ENCODE results near the gene ELOA2.

The ELOA2 gene

DNA sequence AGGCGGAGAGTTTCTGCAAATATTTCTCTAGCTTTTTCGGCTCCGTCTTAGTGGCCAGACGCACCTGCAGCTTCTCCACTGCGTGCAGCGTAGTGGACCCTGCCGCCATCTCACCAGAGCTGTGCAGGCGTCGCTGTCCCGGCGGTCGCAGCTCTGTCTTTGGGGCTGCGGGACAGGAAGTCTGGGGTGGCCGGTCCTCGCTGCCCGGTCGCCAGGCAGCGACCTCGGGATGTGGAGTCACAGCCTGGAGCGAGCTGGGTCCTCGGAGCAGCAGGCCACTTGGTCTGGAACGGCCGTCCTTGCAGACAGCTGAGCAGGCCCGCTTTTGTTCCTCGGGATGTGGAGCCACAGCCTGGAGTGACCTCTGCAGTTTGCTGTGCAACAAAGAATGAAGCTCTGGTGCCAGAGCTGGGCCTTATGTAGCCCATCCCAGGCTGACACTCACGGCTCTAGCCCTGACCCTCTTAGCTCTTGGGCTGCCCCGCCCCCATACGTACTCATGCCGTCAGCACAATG lies at the start of gene ELOA2:
TSS of gene ELOA2 (minus strand) at position 466 of the 516 bp plus-strand sequence. CDS start at position 109, 357 bp downstream.
- DNase-seq (ENCODE audit: insufficient read length, low spot score) (no peak), FAIRE-seq (no peak)
- no peak for TF ChIP-seq CTCF (IDR thresholded peaks at IDR 0.05; ENCODE audit: insufficient read depth, missing control alignments)

DNA sequence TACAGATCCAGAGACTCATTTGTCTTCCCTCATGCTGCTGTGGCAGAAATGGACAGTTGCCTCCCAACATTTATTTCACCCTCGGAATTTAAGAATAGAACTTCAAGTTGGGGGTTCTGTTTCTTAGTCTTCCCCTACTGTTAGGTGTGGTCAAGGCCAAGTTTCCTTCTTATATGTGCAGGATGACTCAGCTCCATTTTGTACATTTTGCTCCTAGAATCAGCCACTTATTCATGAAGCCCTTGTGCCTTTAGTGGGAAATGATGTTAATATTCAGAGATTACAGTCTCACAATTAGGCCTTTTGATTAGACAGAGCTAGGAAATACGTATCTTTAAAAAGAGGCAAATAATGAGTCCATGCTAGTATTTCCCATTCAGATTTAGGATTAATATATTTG lies 46.2 kb upstream of the ELOA2 start:
- no peak for TF ChIP-seq CTCF (IDR thresholded peaks at IDR 0.05; ENCODE audit: insufficient read depth, missing control alignments)
- no peak for FAIRE-seq

GRCh38 chr18:47080872-47081271 lies 45.5 kb upstream of the ELOA2 start:
- no peak for FAIRE-seq
- TF ChIP-seq CTCF (IDR thresholded peaks at IDR 0.05; ENCODE audit: insufficient read depth, missing control alignments), result no peak
- no peak for DNase-seq (ENCODE audit: insufficient read length, low spot score)

More for the DNA sequence above, 46.2 kb upstream of the ELOA2 start:
- no peak for DNase-seq (ENCODE audit: insufficient read length, low spot score)

DNA sequence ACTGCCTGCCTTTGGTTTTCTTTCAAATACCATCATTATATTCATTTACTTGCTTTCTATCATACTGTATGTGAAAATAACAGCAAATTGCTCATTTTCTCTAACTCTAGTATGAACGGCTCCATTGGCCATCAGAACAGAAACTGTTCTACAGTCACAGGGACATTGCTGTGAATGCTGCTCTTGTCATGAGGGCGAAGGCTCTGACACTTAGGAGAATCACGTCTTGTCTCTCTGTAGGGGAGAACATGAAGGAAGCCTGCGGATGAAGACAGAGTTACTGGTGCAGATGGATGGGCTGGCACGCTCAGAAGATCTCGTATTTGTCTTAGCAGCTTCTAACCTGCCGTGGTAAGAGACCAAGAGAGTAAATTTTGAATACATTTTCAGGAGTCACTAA lies 41.7 kb upstream of the ELOA2 start:
- no peak for TF ChIP-seq CTCF (IDR thresholded peaks at IDR 0.05; ENCODE audit: insufficient read depth, missing control alignments)
- FAIRE-seq (no peak), DNase-seq (ENCODE audit: insufficient read length, low spot score) (no peak)

- DNase-seq (ENCODE audit: insufficient read length, low spot score) (no peak), FAIRE-seq (no peak)
- no peak for TF ChIP-seq CTCF (IDR thresholded peaks at IDR 0.05; ENCODE audit: insufficient read depth, missing control alignments)
Observed at GRCh38 chr18:47075098-47075883, 39.9 kb upstream of the ELOA2 start.

DNA sequence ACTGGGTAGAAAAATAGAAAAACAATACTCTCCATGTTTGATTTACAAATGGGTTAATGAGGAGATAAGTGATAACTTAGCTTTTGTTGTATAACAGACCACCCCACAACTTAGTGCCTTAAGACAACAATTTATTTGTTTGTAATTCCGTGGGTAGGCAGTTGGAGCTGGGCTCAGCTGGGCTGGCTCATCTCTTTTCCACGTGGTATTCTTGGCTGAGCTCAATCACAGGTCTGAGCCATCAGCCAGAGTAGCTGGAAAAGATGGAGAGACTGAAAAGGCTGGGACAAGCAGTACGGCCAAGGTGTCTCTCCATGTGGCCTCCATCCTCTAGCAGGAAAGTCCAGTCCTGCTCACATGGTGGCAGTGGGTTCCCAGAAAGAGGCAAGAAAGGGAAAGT lies 32.2 kb upstream of the ELOA2 start:
- DNase-seq (ENCODE audit: insufficient read length, low spot score), result no peak
- FAIRE-seq, result no peak
- TF ChIP-seq CTCF (IDR thresholded peaks at IDR 0.05; ENCODE audit: insufficient read depth, missing control alignments), result no peak

DNA sequence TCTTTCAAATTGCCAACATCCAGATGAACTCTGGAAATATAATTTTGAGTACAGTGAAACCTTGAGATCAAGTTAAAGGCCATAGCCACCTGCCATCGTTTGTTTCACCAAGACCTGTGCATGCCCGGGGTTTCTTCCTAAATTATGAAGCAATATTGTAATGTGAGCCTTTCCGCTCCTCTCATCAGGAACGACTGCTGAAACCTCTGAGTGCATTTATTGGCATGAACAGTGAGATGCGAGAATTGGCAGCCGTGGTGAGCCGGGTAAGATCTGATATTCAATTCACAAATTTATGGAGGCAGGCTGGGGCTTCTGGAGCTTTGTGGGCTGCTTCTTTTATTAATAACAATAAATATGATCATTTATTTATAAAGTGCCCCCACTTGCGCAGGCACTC lies 27.7 kb upstream of the ELOA2 start:
- FAIRE-seq (no peak), DNase-seq (ENCODE audit: insufficient read length, low spot score) (no peak)
- TF ChIP-seq CTCF (IDR thresholded peaks at IDR 0.05; ENCODE audit: insufficient read depth, missing control alignments), result no peak

All from D721Med (cell line).